VCaP (cell line): ENCODE measurements around the gene SPRYD7.

Source experiments
- H3K27ac ChIP-seq: fragments of 450-650 bp; 2 replicates; pipeline ENCODE4 v1.5.1; 2017
- CTCF ChIP-seq: fragments of 450-650 bp; conservative IDR thresholded peaks from 2 replicates; pipeline ENCODE4 v1.5.1; 2017; ENCODE audit warnings: mild to moderate bottlenecking, moderate library complexity

SPRYD7 gene

GRCh38 chr13:49904729-49905456 is 31.2 kb downstream of the SPRYD7 start:
- no peak overlapping the region for H3K27ac ChIP-seq
- TF ChIP-seq CTCF: no peak

- no peak overlapping the region for H3K27ac ChIP-seq
- no peak for TF ChIP-seq CTCF
Observed at GRCh38 chr13:49898792-49899191, 37.3 kb downstream of the SPRYD7 start.

GRCh38 chr13:49897713-49898112 is 38.4 kb downstream of the SPRYD7 start:
- no peak for TF ChIP-seq CTCF
- no peak overlapping the region for H3K27ac ChIP-seq

GRCh38 chr13:49895826-49896225 is 40.3 kb downstream of the SPRYD7 start:
- TF ChIP-seq CTCF: no peak
- no peak overlapping the region for H3K27ac ChIP-seq

GRCh38 chr13:49893591-49893990 is 42.5 kb downstream of the SPRYD7 start:
- no peak overlapping the region for H3K27ac ChIP-seq
- TF ChIP-seq CTCF: no peak

GRCh38 chr13:49890376-49890775 is 45.8 kb downstream of the SPRYD7 start:
- H3K27ac ChIP-seq: no peak overlapping the region
- no peak for TF ChIP-seq CTCF

GRCh38 chr13:49878682-49879081 is 57.5 kb downstream of the SPRYD7 start:
- TF ChIP-seq CTCF: no peak
- H3K27ac ChIP-seq: no peak overlapping the region
